Stimulated activated CD8-positive, alpha-beta memory T cell treated with anti-CD3 and anti-CD28 coated beads, Interleukin-4, amount 100 ng/mL, for 4 hours (primary cell): ENCODE data around the gene TBC1D14.

Experiments used
- DNase-seq, 2 donors: peaks; one replicate each; pipeline ENCODE4 v3.0.0-alpha.2; 2020; ENCODE audit warnings: low read depth in 2 of 2, low spot score in 1 of 2

The TBC1D14 gene

DNA sequence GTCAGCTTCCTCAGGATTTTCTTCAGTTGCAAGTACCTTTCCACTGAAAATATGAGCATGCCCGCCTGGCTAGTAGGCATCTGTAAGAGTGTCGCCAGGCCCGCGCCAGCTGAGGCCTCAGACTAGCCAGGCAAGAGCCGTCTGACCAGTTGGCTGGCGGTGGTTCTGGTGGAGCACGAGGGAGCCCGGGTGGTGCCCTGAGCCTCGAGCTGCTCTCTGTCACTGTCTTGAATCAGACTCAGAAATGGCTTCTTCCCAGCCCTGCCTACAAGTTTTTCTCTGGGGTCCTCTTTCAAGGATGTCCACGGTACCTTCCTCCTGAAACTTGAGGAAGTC is 146.3 kb downstream of the TBC1D14 start:
- no peak for DNase-seq

DNA sequence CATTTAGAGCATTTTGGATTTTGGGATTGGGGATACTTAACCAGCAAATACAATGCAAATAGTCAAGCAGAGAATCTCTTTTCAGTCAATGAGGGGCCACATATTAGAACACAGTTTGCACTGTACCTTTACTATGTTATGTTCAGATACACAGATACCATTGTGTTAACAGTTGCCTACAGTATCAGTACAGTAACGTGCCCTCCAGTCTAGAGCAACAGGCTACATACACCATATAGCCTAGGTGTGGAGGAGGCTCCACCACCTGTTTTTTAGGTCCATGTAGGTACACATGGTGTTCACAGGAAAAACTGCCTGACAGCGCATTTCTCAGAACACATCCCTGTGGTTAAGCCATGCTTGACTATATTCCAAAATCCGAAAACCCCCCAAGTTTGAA is 149.2 kb downstream of the TBC1D14 start:
- DNase-seq, result no peak

DNA sequence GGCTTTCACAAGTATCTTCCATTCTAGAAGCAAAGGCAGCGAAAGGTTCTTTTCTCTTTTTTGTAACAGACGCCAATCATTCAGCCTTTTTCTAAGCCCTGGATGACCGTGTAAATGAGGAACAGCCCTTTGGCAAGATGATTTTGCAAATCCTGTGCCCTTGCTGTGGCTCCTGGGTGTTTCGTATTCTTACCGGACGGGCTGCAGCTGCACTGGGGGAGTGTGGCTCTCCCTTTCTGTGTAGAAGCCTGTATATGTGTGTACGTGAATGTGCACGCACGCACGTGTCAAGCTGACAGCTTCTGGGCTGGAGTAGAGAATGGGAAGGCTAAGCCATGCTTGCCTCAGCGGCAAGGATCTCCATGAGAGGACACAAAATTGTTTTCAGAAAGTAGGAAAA is 150.0 kb downstream of the TBC1D14 start:
- no peak for DNase-seq

DNA sequence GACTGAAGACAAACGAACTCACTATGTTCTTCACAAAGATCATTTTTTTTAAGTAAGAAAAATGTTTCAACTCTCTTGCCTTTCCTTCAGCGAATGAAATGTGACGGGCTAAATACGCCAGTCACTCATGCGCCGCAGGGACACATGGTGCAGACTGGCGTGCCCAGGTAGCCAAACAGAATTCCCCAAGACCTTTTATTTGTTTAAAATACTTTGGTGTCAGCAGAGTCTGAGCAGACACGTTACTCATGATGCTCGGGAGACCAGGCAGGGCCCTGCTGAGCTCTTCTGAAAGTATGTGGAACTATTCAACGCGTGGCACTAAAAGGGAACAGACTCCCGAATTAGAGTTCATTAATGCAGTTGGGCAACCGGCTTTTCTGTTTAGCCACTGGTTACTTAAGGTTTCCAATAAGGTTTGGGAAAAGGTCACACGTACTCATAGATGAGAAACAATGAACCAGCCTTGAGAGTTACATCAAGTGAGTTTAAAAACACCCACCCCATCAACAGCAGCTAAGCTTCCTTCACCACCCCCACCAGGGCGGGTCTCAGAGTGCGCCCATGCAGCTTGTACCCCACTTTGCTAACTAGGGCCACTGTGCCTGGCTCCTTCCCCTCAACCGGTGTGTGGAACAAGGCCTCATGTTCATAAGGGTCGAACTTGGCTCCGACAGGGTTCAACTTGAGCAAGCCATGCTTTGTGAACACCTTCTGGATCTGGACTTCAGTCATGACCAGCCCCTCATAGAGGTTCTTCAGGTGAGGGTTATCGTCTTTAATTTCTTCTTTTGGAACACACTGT is 150.9 kb downstream of the TBC1D14 start:
- DNase-seq, result no peak

DNA sequence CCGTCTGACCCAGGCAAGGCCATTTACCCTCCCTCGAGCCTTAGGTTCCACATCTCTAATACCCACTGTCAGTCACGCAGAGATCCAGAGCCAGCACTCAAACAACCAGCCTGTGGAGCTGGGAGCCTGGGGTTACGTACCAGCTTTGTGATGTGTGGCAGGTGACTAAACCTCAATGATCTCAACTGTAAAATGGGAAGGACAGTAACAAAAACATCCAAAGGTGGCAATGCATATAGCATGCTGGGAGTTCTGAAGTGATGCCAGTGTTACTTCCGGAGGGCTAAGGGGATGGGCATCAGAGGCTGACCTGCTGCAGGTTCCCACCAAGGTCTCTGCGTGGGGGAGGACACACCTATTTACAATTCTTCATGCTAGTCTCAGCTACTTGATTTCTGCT is 152.2 kb downstream of the TBC1D14 start:
- no peak for DNase-seq

DNA sequence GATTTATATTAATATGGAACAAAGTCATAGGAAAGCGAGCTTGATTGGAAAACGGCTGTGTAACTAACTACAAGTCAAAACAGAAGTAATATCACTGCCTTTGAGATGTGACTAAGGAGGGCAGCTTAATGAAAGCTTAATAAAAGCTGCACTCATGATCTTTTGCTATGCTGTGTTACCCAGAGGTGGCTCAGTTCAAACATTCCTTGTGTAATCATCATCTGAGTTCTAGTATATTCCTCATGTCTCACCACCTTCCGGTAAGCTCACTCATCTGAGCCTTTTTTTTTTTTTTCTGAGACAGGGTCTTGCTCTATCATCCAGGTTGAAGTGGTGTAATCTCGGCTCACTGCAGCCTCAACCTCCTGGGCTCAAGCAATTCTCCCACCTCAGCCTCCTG is 153.2 kb downstream of the TBC1D14 start:
- DNase-seq, result no peak

DNA sequence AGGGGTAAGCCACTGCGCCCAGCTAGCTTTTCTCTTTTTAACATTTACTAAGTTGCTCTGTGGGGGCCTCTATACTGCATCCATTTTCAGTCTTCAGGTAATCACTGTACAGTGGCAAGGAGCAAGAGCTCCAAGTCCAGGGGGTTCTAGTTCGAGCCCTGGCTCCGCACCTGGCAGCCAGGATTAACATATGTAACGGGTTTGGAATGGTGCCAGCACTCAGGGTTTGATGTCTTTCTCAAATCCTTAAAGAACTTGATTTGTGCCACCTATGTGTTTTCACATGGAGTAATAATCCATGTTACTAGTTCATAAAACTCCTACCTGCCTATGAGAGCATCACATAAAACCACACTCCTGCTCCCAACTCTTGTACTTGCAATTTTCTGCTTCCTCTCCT is 153.7 kb downstream of the TBC1D14 start:
- no peak for DNase-seq

DNA sequence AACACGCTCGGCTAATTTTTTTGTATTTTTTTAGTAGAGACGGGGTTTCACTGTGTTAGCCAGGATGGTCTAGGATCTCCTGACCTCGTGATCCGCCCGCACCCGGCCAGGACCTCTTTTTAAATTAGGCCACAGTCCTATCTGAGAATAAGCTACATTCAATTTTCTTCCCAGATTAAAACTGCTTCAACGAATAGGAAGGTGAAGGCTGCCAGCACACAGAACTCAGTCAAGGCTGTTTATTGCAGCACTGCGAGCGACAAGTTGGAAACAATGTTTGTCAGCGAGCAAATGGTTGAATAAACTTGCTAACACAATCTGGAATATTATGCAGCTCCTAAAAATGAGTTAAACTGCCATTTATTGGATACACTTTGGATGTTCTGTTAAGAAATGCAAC is 156.4 kb downstream of the TBC1D14 start:
- no peak for DNase-seq

DNA sequence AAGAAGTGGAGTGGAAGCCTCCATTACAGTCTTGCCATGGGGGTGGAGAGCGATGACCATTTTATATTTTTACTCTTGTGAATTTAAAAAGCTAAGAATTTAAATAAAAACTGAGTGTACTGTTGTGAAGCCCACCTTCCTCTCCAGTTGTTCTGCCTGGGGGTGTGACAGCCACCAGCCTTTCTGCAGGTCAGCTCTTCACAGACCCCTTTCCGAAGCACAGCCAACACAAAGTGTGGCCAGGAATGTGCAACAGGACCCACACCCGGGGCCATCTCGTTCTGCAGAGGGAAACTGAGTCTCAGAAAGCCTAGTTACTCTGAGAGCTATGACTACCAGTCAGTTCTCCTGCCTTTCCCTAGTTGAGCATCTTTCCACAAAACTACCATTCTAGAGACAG is 156.9 kb downstream of the TBC1D14 start:
- no peak for DNase-seq

DNA sequence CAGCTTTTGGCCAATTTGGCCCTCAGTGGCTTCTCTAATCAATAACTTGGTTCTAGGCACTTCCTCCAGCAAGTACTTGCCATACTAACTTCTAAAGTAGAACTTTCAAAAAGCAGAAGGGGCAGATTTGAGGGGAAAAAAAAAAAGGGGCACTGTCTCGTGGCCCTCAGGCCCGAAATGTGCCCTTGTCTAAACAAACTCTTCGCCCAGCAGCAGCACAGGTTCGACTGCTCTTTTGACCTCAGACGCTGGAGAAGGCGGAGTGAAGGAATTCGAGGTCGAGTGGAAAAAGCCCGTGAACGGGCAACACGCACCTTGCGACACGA is 157.5 kb downstream of the TBC1D14 start:
- no peak for DNase-seq

DNA sequence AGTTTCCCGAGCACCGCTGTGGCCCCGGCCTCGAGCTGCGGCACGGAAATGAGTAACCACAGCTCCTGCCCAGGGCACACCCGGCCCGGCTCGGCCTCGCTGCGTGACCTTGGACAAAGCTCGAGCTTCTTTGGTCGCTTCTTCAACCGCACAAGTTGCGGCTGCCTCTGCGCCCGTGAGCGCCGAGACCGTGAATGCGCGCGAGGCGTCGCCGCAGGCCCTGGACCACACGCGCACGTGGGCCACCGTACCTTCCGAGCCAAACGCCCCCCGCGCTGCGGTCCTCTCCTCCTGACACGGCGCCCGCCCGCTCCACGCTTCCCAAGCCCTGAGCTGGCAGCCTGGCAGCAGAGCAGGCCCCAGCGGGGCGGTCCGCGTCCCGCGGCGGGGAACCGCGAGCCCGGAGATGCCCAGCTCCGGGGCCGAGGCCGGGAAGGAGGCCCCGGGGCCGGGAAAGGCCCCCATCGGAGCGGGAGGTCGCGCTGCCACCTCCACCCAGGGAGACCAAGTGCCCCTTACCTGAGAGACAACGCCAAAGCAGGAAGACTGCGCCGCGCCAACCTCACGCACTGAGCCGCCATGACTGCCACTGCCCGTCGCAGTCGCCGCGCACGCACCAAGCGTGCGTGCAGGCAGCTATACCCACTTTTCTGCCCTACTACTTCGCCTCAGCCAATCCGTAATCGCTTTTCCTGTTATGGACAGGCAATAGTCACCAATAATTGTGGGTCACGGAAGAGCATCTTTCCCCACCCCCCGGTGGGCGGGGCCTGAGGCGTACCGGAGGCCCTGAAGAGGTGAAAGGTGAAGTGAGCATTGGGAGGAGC is 158.0 kb downstream of the TBC1D14 start, which contains the start of gene GRPEL1:
TSS of gene GRPEL1 (minus strand) at position 613 of the 827 bp plus-strand sequence. CDS start at position 581, 32 bp downstream.
- peak; percentile 99 to 100 for DNase-seq

DNA sequence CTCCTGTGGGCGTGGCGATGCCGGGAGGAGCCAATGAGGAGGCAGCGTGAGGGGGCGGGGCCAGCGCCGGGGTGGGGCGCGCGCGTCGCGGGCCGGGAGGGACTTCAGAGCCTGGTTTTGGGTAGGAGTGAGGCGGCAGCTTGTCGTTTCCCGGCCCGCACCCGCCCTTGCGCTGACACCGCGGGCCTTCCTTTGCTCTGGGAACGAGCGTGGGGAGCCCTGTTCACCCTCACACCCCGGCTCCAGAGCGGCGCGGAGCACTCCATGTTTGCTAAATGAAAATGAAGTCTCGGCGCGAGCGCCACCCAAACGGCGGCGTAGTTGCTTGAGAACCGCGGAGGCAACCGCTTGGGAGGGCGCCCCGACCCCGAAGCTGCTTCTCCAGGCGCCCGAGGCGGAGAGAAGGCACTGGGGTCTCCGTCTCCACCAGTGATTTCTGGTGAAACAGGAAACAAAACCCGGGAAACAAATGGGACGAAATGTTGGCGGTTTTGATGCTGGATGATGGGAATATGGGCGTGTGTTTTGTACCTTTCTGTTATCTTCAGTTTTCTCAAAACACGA is 158.7 kb downstream of the TBC1D14 start:
- no peak for DNase-seq

DNA sequence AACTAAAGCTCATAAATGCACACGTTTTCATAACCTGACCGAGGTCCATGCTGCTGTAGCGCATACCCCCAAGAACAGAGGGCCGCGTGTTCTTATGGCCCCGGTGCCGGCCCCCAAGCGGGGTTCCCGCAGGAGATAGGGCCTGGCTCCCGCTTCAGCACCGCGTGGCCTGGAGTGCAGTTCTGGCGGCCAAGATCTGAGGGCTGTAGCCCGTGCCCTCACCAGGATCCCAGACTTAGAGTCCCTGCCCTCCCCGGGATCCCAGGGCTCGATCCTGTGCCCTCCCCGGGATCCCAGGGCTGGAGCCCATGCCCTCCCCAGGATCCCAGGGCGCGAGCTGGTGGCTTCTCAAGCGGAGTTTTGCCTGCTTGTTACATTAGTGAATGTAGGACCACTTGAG is 159.3 kb downstream of the TBC1D14 start:
- no peak for DNase-seq

DNA sequence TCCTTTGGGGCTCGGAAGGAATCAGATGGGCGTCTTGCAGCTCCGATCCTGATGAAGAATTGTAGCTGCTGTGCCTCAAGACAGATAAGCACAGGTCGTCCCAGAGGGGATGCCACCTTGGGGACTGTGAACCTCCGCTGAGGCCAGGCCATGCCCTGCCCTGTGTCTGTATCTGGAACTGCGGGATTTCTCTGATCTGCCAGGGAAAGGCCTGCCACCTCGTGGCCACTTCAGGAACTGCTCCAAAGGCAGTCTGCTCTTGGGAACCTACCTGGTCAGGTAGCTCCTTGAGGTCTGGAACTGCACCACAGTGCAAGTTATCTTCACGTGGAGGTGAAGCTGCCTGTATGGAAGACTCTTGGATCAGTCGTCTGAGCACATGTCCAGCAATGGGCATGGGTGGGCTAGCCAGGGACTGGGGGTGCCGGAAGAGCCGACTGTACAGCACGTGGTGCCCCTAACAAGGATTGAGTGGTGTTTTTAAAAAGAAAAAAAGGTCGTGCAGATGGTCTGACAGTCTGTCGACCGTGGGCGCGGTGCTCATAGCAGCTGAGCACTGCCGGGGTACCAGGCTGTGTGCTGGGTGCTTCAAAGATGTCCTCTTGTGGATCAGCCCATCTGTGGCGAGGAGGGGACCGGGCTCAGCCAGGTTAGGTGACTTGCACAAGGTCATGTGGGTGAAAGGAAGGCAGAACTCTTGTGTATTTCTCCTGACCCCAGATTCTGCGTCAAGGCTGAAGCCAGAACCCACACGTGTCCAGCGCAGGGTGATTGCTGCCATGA is 161.3 kb downstream of the TBC1D14 start:
- peak; percentile 70 to 82 for DNase-seq

DNA sequence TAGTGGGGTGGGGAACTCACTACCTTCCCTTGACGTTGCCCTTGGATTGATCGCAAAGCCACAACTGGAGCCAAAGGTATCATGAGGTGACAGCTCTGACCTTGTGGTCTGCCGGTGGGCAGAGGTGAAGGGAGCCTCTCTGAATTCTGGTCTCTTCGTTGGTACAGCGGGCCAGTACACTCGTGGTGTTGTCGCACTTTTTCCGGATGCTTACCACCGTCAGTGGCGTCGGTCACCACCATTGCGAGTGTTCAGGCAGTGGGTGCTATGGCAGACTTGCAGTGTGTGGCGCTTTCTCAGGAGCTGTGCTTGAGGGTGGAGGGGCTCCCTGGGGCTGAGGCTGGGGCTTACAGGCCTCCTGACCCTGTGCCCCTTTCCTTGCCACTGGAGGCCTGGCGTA is 163.4 kb downstream of the TBC1D14 start:
- no peak for DNase-seq

DNA sequence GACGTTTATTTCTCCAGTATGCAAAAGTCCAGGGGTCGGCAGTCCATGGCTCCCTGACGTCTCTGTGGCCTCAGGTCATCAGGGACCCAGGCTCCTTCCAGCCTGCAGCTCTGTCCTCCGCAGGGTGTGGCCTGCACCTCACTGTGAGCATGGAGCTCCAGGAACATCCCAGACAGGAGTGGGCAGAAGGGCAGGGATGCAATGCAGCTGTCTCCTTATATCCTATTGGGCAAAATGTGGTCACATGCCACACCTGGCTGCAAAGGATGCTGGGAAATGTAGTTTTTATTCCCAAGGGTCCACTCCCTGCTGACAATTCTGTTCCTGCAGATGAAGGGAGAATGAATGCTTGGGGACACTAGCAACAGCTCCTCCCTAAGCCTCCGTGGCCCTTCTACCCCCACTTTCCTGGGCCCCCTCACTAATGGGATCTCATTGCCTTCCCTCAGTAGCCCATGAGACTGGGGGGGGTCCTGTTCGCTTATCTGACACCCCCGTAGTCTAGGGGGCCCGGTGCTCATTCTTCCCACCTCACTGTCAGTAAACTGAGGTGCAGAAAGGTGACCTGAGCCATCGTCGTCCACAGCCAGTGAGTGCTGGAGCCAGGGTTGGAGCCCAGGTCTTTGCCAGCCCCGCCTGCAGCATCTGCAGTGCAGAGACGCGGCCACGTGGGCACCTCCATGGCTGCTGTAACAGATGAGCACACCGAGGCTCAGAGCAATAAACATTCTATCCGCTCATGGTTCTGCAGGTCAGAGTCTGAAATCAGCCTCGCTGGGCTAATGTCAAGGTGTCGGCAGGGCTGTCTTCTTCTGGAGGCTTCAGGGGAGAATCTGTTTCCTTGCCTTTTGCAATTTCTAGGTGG is 164.1 kb downstream of the TBC1D14 start:
- DNase-seq, result no peak

DNA sequence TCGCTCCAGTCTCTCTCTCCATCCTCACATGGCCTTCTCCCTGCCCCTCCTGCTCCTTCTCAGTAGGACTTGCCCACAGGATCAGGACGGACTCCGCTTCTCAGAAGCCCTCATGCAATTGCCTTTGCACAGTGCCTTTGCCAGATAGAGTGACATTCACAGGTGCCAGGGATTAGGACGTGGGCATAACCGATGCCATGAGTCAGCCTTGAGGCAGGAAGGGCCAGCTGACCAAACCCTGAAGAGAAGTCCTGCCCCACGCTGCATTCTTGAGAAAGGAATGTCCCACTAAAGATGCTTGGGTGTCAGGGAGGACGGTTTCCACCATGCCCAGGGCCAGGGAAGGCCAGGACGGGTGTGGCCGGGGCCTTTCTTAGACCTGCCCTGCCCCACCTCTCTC is 164.8 kb downstream of the TBC1D14 start:
- no peak for DNase-seq

DNA sequence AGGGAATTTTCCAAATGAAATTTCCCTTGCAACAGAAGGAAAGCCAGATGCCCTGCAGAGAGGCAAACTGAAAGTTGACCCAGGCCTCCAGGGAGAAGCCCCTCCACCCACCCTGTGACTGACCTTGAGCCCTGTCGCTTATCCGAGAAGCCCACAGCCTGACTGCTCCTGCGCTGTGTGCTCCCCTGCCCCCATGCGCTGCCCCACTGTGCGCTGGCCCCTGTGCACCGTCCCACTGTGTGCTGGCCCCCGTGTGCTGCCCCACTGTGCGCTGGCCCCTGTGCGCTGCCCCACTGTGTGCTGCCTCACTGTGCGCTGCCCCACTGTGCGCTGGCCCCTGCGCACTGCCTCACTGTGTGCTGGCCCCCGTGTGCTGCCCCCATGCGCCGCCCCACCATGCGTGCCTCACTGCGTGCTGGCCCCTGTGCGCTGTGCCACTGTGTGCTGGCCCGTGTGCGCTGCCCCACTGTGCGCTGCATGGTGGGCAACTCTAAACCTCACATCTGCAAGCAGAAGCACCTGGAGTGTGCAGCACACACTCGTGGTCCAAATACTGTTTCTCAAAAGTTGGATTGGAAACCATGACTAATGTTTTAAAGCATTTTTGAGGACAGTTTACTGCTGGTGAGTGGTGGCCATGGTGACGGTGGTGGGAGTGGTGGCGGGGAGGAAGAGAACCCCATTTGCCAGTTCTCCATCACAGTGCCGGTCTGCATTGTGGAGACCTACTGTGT is 166.5 kb downstream of the TBC1D14 start:
- DNase-seq, result no peak

DNA sequence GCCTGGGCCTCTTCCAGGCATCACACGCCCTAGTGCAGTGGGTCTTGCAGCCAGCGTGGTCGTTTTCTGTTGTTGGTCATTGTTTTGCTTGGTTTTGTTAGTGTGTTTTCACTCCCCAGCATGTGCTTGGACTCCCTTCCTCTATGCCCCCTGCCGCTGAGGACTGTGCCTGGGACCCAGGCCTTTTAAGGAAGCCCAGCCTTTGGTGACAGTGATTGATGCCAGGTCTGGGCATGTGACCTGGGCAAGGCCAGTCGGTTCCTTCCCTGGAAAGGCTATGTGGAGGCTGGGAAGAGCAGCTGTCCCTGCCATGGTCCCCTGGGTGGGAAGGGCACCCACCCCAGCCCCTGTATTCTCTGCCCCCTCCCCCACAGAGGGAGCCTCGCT is 167.1 kb downstream of the TBC1D14 start:
- no peak for DNase-seq

DNA sequence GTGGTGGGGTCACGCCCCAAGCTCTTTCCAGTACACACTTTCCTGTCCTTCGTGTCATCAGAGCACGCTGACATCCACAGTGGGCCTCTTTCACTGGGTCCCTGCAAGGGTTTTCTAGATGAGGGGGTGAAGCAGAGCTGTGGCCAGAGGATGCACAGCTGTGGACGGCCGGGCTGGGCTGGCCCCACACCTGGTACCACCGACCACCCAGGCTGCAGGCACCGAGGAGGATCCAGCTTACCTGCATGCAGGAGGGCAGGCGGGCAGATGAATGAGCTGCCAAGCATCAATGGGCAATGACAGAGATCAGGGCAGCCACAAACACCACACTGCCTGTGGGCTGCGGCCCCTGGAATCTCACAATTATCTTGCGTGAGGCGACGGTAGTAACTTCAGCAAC is 167.7 kb downstream of the TBC1D14 start:
- no peak for DNase-seq
